ENCODE measurements around the gene DNAJC5G.

DNAJC5G gene

GRCh38 chr2:27250652-27251379 is 24.4 kb upstream of the DNAJC5G start:
- CTCF ChIA-PET: interaction anchor here (0.6 to 6.3 kb wide), 12 partner anchors 11 to 120 kb away, joined by 3 to 87 read pairs (median 3); partner anchors contain the start of gene TRIM54
- TF ChIP-seq PRDM1 (tag by site-specific recombination; IDR thresholded peaks at IDR 0.05) (peak; percentile 83), ZFP3 (tag by site-specific recombination; IDR thresholded peaks at IDR 0.05; ENCODE audit: low read depth) (no peak)
- no peak overlapping the region for H3K4me3 ChIP-seq (ENCODE audit: low read depth, low read length)
- POLR2A ChIA-PET: interaction anchor here (0.8 kb wide), 1 partner anchor 29 kb away, joined by 4 read pairs; no protein-coding TSS in a partner anchor
- H3K9me3 ChIP-seq (ENCODE audit: control insufficient read depth, insufficient read depth, low read depth, low read length): no peaks in the 10 kb centered on the region
- no peak overlapping the region for H3K27ac ChIP-seq (ENCODE audit: extremely low read depth, low read depth, low read length)
- H3K4me1 ChIP-seq (ENCODE audit: control insufficient read depth, insufficient read depth, low read length): 0 out of 2 replicates have a peak, but pooled peaks cover 4% of the 10 kb centered on the region
- peaks cover 0 to 8% of the 10 kb centered on the region in 2 experiments; a peak in 1 of 3 replicates for H3K36me3 ChIP-seq (ENCODE audit: control insufficient read depth in 2 of 2, insufficient read depth in 1 of 2, low read length in 2 of 2)

- ChIA-PET CTCF (interaction anchor here (0.7 to 6.3 kb wide), 11 partner anchors 10 to 63 kb away, joined by 3 to 87 read pairs (median 3); partner anchors contain the start of gene TRIM54), POLR2A (interaction anchor here (0.6 to 0.8 kb wide), 3 partner anchors 28 to 283 kb away, joined by 3 to 6 read pairs (median 4); no protein-coding TSS in a partner anchor)
- H3K27ac ChIP-seq (ENCODE audit: extremely low read depth, low read depth, low read length): no peak overlapping the region
- H3K4me3 ChIP-seq (ENCODE audit: low read depth, low read length): no peak overlapping the region
- H3K9me3 ChIP-seq (ENCODE audit: control insufficient read depth, insufficient read depth, low read depth, low read length): no peaks in the 10 kb centered on the region
- peaks cover 0 to 18% of the 10 kb centered on the region in 2 experiments; a peak in 1 of 3 replicates for H3K36me3 ChIP-seq (ENCODE audit: control insufficient read depth in 2 of 2, insufficient read depth in 1 of 2, low read length in 2 of 2)
- H3K4me1 ChIP-seq (ENCODE audit: control insufficient read depth, insufficient read depth, low read length): 0 out of 2 replicates have a peak, but pooled peaks cover 4% of the 10 kb centered on the region
- TF ChIP-seq ZEB2 (tag by site-specific recombination; IDR thresholded peaks at IDR 0.05) (no peak), ZNF311 (tag by site-specific recombination; IDR thresholded peaks at IDR 0.05; ENCODE audit: borderline replicate concordance) (no peak), ZNF544 (tag by site-specific recombination; IDR thresholded peaks at IDR 0.05) (no peak), MYNN (tag by site-specific recombination; IDR thresholded peaks at IDR 0.05; ENCODE audit: borderline replicate concordance) (no peak)
These were observed 23.5 kb upstream of the DNAJC5G start for GRCh38 chr2:27251766-27252165.

GRCh38 chr2:27255187-27255586 is 20.0 kb upstream of the DNAJC5G start:
- Histone ChIP-seq H3K4me1 (ENCODE audit: control insufficient read depth, insufficient read depth, low read length) (no peaks in the 10 kb centered on the region), H3K27ac (ENCODE audit: extremely low read depth, low read depth, low read length) (no peak overlapping the region), H3K36me3 (ENCODE audit: control insufficient read depth in 2 of 2, insufficient read depth in 1 of 2, low read length in 2 of 2) (peaks cover 0 to 29% of the 10 kb centered on the region in 2 experiments; a peak in 1 of 3 replicates), H3K9me3 (ENCODE audit: control insufficient read depth, insufficient read depth, low read depth, low read length) (no peaks in the 10 kb centered on the region), H3K4me3 (ENCODE audit: low read depth, low read length) (no peak overlapping the region)
- no peak for TF ChIP-seq ZNF19 (tag by site-specific recombination; IDR thresholded peaks at IDR 0.05; ENCODE audit: low read depth)
- no peak for TF ChIP-seq PATZ1 (tag by site-specific recombination; IDR thresholded peaks at IDR 0.05)
- no peak for TF ChIP-seq KLF8 (tag by site-specific recombination; IDR thresholded peaks at IDR 0.05)
- no peak for TF ChIP-seq PRDM10 (tag by site-specific recombination; IDR thresholded peaks at IDR 0.05)
- TF ChIP-seq PRDM4 (tag by site-specific recombination; IDR thresholded peaks at IDR 0.05): no peak
- TF ChIP-seq KLF9 (tag by site-specific recombination; IDR thresholded peaks at IDR 0.05; ENCODE audit: low read depth): no peak
- no peak for TF ChIP-seq HOXC10 (CRISPR knock-in tag; IDR thresholded peaks at IDR 0.05)
- TF ChIP-seq RBAK (tag by site-specific recombination; IDR thresholded peaks at IDR 0.05): no peak
- no peak for TF ChIP-seq ZNF2 (tag by site-specific recombination; IDR thresholded peaks at IDR 0.05)
- TF ChIP-seq ZFP37 (tag by site-specific recombination; IDR thresholded peaks at IDR 0.05): no peak
- TF ChIP-seq ZNF626 (tag by site-specific recombination; IDR thresholded peaks at IDR 0.05): no peak
- ChIA-PET POLR2A (no interaction called here), CTCF (interaction anchor here (0.6 to 1.6 kb wide), 3 partner anchors 15 to 48 kb away, joined by 4 to 11 read pairs (median 4); no protein-coding TSS in a partner anchor)

All from HEK293 (cell line).